ENCODE measurements around the gene IQGAP3. TPM values are rescaled to one million over a fixed set of nuclear protein-coding genes. Genes with fewer than 3 reads are reported as not detected.

The IQGAP3 gene
- total and polyA plus RNA-seq, 2 of the 4 experiments (the other 2 are of a cell fraction): 12.5 to 13.6 TPM

GRCh38 chr1:156574039-156574633 lies 1.8 kb upstream of the IQGAP3 start:
- H3K4ac ChIP-seq (ENCODE audit: low read depth, low read length): no peak overlapping the region
- ATAC-seq (ENCODE audit: low read depth): no peak
- intact Hi-C loops (cut with micrococcal nuclease): no loop called here
- H3K79me1 ChIP-seq (ENCODE audit: low read depth in 1 of 2, low read length in 2 of 2): peaks cover 8 to 25% of the 10 kb centered on the region in 2 experiments
- no peak overlapping the region for H2AK5ac ChIP-seq (ENCODE audit: low read depth, low read length)
- H3K4me3 ChIP-seq (ENCODE audit: insufficient read depth, low read depth, low read length): no peak overlapping the region
- H2AK9ac ChIP-seq (replicated peaks; ENCODE audit: low read depth, low read length, poor library complexity): no peak overlapping the region
- no peak for TF ChIP-seq MAFK (IDR thresholded peaks at IDR 0.05; ENCODE audit: low read depth, low read length)
- no peak for TF ChIP-seq RAD21 (IDR thresholded peaks at IDR 0.05; ENCODE audit: low read length)
- TF ChIP-seq SMC3 (IDR thresholded peaks at IDR 0.05; ENCODE audit: low read depth, low read length): no peak
- no peak for TF ChIP-seq FOS (IDR thresholded peaks at IDR 0.05; ENCODE audit: low read depth, low read length)
- no peak for TF ChIP-seq ELK1 (IDR thresholded peaks at IDR 0.05; ENCODE audit: borderline replicate concordance, low read depth, low read length)
- H3K36me3 ChIP-seq (ENCODE audit: control insufficient read depth, insufficient read depth, low read length): no peaks in the 10 kb centered on the region
- peaks cover 17% of the 10 kb centered on the region for H3K27me3 ChIP-seq (ENCODE audit: control insufficient read depth, insufficient read depth, low read length)
- H3K4me1 ChIP-seq (ENCODE audit: control insufficient read depth, insufficient read depth, low read length): peaks cover 7% of the 10 kb centered on the region
- no peak overlapping the region for H4K8ac ChIP-seq (ENCODE audit: low read depth in 2 of 2, low read length in 2 of 2)
- WGBS, 2 experiments (ENCODE audit: extremely low coverage in 2 of 2, insufficient read length in 1 of 2): no CpG with 5 or more reads among the region's 2 CpGs
- H4K5ac ChIP-seq (ENCODE audit: low read depth, low read length): no peak overlapping the region
- H3K18ac ChIP-seq (ENCODE audit: low read depth, low read length): no peak overlapping the region
- H3K14ac ChIP-seq (replicated peaks; ENCODE audit: low read depth, low read length): no peak overlapping the region
- in situ Hi-C loops (cut with MboI; ENCODE audit: low sequenced_read_pairs): no loop called here
- dilution Hi-C loops (cut with HindIII; ENCODE audit: low sequenced_read_pairs, unreplicated experiment): no loop called here
- H3K9me1 ChIP-seq (ENCODE audit: insufficient read depth, low read length): peaks cover 15% of the 10 kb centered on the region
- H4K91ac ChIP-seq (ENCODE audit: insufficient read depth, low read depth, low read length): no peak overlapping the region
- H2BK120ac ChIP-seq (ENCODE audit: low read depth, low read length): no peak overlapping the region
- POLR2A ChIA-PET (ENCODE audit: unreplicated experiment): no interaction called here
- no peak overlapping the region for H3K56ac ChIP-seq (ENCODE audit: extremely low read depth, insufficient read depth, low read length)
- no peak overlapping the region for H3K27ac ChIP-seq (ENCODE audit: insufficient read depth, low read length)
- no peak overlapping the region for H3K4me2 ChIP-seq (ENCODE audit: low read depth, low read length)
- no peak overlapping the region for H3K9ac ChIP-seq (ENCODE audit: low read depth, low read length)
- no TSS peak for BruUV-seq (replicated peaks)
- H2AFZ ChIP-seq (replicated peaks; ENCODE audit: low read length, poor library complexity): no peak overlapping the region
- H2BK20ac ChIP-seq (ENCODE audit: low read depth, low read length): no peak overlapping the region
- no peaks in the 10 kb centered on the region for H3K9me3 ChIP-seq (ENCODE audit: control insufficient read depth, insufficient read depth, low read length)
- no peaks in the 10 kb centered on the region; the same call in 1 of the 2 replicates for H4K20me1 ChIP-seq (ENCODE audit: insufficient read depth, low read length)
- DNase-seq: no peak
- H2BK5ac ChIP-seq (ENCODE audit: low read depth, low read length, poor library complexity, severe bottlenecking): no peak overlapping the region
- no peak overlapping the region for H2BK15ac ChIP-seq (ENCODE audit: low read depth, low read length)
- CTCF ChIA-PET: no interaction called here
- no peak overlapping the region for H3K23ac ChIP-seq (ENCODE audit: low read depth, low read length)
